ENCODE results near the gene RGS6.

The RGS6 gene

DNA sequence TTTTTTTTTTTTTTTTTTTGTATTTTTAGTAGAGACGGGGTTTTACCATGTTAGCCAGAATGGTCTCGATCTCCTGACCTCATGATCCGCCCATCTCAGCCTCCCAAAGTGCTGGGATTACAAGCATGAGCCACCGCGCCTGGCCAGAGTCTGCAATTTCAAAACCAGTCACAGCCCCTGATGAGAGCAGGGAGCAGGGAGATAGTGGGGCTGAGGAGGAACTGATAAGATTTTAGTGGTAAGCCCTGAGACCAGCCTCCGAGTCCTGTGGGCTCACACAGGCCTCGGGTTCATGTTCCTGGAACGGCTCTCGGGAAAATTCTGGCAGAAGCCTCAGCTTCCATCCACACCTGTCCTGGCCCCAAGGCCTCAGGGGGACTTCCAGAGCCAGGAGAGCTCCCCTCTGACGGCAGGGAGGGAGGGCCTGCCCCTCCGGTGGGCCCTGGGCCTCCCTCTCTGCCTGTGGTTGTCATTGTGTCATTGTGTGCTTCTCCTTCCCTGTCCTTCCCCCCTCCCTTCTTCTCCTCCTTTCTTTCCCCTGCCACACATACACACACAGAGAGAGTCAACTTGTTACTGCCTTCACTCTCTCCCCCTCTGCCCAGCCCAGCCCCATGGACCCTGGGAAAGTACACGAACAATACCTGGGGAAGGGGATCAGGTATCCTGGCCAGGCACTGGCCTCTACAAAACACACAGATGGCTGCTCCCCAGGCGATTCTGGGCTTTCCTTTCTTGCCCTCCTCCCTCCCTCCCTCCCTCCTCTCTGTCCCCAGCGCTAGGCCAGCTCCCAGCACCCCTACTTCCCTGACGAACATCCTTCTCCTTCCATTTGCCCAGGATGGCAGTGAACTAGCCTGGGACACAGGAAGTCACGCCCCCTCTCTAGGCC is 667.6 kb downstream of the RGS6 start:
- Histone ChIP-seq H3K9ac (ENCODE audit: low read length) (no peak overlapping the region), H3K9me3 (ENCODE audit: control insufficient read depth, insufficient read depth, low read depth, low read length) (no peaks in the 10 kb centered on the region)

DNA sequence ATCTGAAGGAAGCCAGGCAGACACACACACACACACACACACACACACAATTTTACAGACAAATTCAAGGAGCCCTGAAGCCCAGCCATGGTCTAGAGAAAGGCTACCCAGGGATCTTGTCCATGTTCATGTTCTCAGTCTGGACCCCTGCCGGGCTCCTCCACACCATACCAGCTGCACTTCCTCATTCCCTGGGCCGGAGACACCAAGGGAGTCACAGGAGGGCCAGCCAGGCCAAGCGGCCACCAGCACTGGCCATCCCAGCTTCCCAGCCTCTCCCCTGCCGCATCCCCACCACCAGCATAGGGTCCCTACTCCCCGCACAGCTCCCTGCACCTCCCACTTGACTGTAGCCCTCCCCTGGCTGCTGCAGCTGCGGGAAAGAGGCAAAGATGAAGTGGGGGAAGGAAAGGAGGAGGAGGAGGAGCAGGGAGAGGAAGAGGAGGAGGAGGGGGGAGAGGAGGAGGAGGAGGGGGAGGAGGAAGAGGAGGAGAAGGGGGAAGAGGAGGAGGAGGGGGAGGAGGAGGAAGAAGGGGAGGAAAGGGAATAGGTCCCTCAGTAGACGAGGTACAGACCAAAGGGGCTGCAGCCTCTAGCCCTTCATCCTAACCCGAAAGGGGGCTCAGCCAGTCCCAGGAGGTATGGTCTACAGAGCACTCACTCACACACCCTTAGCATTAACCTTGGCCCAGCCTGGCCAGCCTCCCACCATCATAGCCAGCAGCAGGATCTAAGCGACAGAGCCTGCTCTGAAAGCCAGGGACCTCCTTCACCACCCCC is 668.5 kb downstream of the RGS6 start:
- Histone ChIP-seq H3K27ac (ENCODE audit: low read depth, low read length) (no peak overlapping the region), H3K27me3 (ENCODE audit: control insufficient read depth, insufficient read depth, low read length) (no peaks in the 10 kb centered on the region), H3K4me3 (ENCODE audit: low read depth, low read length) (no peak overlapping the region), H3K36me3 (ENCODE audit: control insufficient read depth, insufficient read depth, low read length) (no peaks in the 10 kb centered on the region), H3K4me1 (ENCODE audit: control insufficient read depth, insufficient read depth, low read length) (peaks cover 17% of the 10 kb centered on the region; the same call in 1 of the 2 replicates), H3K9me3 (ENCODE audit: control insufficient read depth, insufficient read depth, low read depth, low read length) (no peaks in the 10 kb centered on the region), H3K9ac (ENCODE audit: low read length) (no peak overlapping the region)

More for the DNA sequence above, 667.6 kb downstream of the RGS6 start:
- H3K27me3 ChIP-seq (ENCODE audit: control insufficient read depth, insufficient read depth, low read length): no peaks in the 10 kb centered on the region
- H3K4me1 ChIP-seq (ENCODE audit: control insufficient read depth, insufficient read depth, low read length): peaks cover 17% of the 10 kb centered on the region; the same call in 1 of the 2 replicates
- H3K27ac ChIP-seq (ENCODE audit: low read depth, low read length): no peak overlapping the region
- H3K4me3 ChIP-seq (ENCODE audit: low read depth, low read length): no peak overlapping the region
- no peaks in the 10 kb centered on the region for H3K36me3 ChIP-seq (ENCODE audit: control insufficient read depth, insufficient read depth, low read length)

- no peak overlapping the region for H3K4me3 ChIP-seq (ENCODE audit: low read depth, low read length)
- no peak overlapping the region for H3K9ac ChIP-seq (ENCODE audit: low read length)
- no peaks in the 10 kb centered on the region for H3K36me3 ChIP-seq (ENCODE audit: control insufficient read depth, insufficient read depth, low read length)
- peaks cover 24% of the 10 kb centered on the region; the same call in 1 of the 2 replicates for H3K4me1 ChIP-seq (ENCODE audit: control insufficient read depth, insufficient read depth, low read length)
- no peaks in the 10 kb centered on the region for H3K27me3 ChIP-seq (ENCODE audit: control insufficient read depth, insufficient read depth, low read length)
- no peaks in the 10 kb centered on the region for H3K9me3 ChIP-seq (ENCODE audit: control insufficient read depth, insufficient read depth, low read depth, low read length)
- H3K27ac ChIP-seq (ENCODE audit: low read depth, low read length): no peak overlapping the region
Measured at GRCh38 chr14:72603639-72604038, 671.4 kb downstream of the RGS6 start.

GRCh38 chr14:72604133-72604532 is 671.9 kb downstream of the RGS6 start:
- Histone ChIP-seq H3K4me3 (ENCODE audit: low read depth, low read length) (no peak overlapping the region), H3K4me1 (ENCODE audit: control insufficient read depth, insufficient read depth, low read length) (peaks cover 26% of the 10 kb centered on the region; the same call in 1 of the 2 replicates), H3K36me3 (ENCODE audit: control insufficient read depth, insufficient read depth, low read length) (no peaks in the 10 kb centered on the region), H3K9me3 (ENCODE audit: control insufficient read depth, insufficient read depth, low read depth, low read length) (no peaks in the 10 kb centered on the region), H3K27me3 (ENCODE audit: control insufficient read depth, insufficient read depth, low read length) (no peaks in the 10 kb centered on the region), H3K9ac (ENCODE audit: low read length) (no peak overlapping the region), H3K27ac (ENCODE audit: low read depth, low read length) (no peak overlapping the region)

- Histone ChIP-seq H3K4me3 (ENCODE audit: low read depth, low read length) (no peak overlapping the region), H3K36me3 (ENCODE audit: control insufficient read depth, insufficient read depth, low read length) (no peaks in the 10 kb centered on the region), H3K9me3 (ENCODE audit: control insufficient read depth, insufficient read depth, low read depth, low read length) (no peaks in the 10 kb centered on the region), H3K27me3 (ENCODE audit: control insufficient read depth, insufficient read depth, low read length) (no peaks in the 10 kb centered on the region), H3K4me1 (ENCODE audit: control insufficient read depth, insufficient read depth, low read length) (peaks cover 17% of the 10 kb centered on the region; the same call in 1 of the 2 replicates), H3K27ac (ENCODE audit: low read depth, low read length) (no peak overlapping the region), H3K9ac (ENCODE audit: low read length) (no peak overlapping the region)
Measured at GRCh38 chr14:72605096-72605920, 673.1 kb downstream of the RGS6 start.

DNA sequence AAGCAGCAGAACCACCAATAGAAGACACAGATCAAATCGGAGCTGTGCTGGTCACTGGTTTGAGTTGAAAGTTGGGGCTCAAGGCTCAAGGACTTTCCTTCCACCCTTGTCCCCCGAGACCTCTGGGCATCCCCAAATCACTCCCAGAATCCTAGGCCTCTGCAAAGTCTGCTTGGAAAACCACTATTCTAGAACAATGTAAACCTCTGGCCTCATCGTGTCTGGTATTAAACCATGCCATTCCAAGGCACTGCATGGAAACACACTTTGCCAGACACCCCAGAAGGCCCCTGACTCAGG is 673.6 kb downstream of the RGS6 start:
- H3K4me1 ChIP-seq (ENCODE audit: control insufficient read depth, insufficient read depth, low read length): peaks cover 13% of the 10 kb centered on the region; the same call in 1 of the 2 replicates
- no peaks in the 10 kb centered on the region for H3K36me3 ChIP-seq (ENCODE audit: control insufficient read depth, insufficient read depth, low read length)

GRCh38 chr14:72606879-72607278 is 674.6 kb downstream of the RGS6 start:
- Histone ChIP-seq H3K36me3 (ENCODE audit: control insufficient read depth, insufficient read depth, low read length) (no peaks in the 10 kb centered on the region), H3K4me1 (ENCODE audit: control insufficient read depth, insufficient read depth, low read length) (peaks cover 9% of the 10 kb centered on the region; the same call in 1 of the 2 replicates), H3K4me3 (ENCODE audit: low read depth, low read length) (no peak overlapping the region), H3K9ac (ENCODE audit: low read length) (no peak overlapping the region), H3K27ac (ENCODE audit: low read depth, low read length) (no peak overlapping the region), H3K9me3 (ENCODE audit: control insufficient read depth, insufficient read depth, low read depth, low read length) (no peaks in the 10 kb centered on the region), H3K27me3 (ENCODE audit: control insufficient read depth, insufficient read depth, low read length) (no peaks in the 10 kb centered on the region)

More for the DNA sequence above, 673.6 kb downstream of the RGS6 start:
- Histone ChIP-seq H3K4me3 (ENCODE audit: low read depth, low read length) (no peak overlapping the region), H3K27me3 (ENCODE audit: control insufficient read depth, insufficient read depth, low read length) (no peaks in the 10 kb centered on the region), H3K9me3 (ENCODE audit: control insufficient read depth, insufficient read depth, low read depth, low read length) (no peaks in the 10 kb centered on the region), H3K9ac (ENCODE audit: low read length) (no peak overlapping the region), H3K27ac (ENCODE audit: low read depth, low read length) (no peak overlapping the region)

DNA sequence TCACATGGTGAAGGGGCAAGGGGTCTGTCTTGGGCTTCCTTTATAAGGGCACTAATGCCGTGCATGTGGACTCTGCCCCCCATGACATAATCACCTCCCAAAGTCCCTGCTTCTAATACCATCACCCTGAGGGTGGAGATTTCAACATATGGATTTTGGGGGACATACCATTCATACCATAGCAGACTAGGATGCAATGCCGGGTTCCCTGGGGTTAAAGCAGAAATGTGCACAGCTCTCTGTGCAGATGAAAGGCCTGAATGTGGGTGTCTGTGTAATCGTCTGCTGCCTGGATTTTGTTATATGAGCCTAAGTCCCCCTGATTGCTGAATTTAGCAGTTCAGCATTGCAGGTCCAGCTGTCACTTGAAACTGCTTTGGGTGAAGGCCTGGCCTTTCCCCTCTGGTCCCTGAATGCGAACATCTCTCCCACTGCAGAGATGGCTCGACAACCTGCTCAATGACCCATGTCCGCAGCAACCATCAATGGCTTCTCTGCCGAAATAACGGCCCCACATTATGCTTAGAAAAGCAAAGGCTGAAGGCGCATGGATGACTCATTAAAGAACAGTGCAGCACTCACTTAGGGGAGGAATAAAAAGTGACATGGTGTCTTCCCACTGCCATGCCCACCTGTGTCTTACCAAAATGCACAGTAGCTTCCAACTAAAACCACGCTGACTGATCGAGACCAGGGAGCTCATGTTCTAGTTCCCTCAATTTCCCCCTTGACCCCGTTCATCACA is 675.3 kb downstream of the RGS6 start:
- H3K4me1 ChIP-seq (ENCODE audit: control insufficient read depth, insufficient read depth, low read length): peaks cover 9% of the 10 kb centered on the region; the same call in 1 of the 2 replicates
- no peak overlapping the region for H3K27ac ChIP-seq (ENCODE audit: low read depth, low read length)
- H3K9ac ChIP-seq (ENCODE audit: low read length): no peak overlapping the region
- no peaks in the 10 kb centered on the region for H3K27me3 ChIP-seq (ENCODE audit: control insufficient read depth, insufficient read depth, low read length)
- no peaks in the 10 kb centered on the region for H3K36me3 ChIP-seq (ENCODE audit: control insufficient read depth, insufficient read depth, low read length)
- no peak overlapping the region for H3K4me3 ChIP-seq (ENCODE audit: low read depth, low read length)
- no peaks in the 10 kb centered on the region for H3K9me3 ChIP-seq (ENCODE audit: control insufficient read depth, insufficient read depth, low read depth, low read length)

- Histone ChIP-seq H3K9me3 (ENCODE audit: control insufficient read depth, insufficient read depth, low read depth, low read length) (no peaks in the 10 kb centered on the region), H3K9ac (ENCODE audit: low read length) (no peak overlapping the region), H3K27ac (ENCODE audit: low read depth, low read length) (no peak overlapping the region), H3K36me3 (ENCODE audit: control insufficient read depth, insufficient read depth, low read length) (no peaks in the 10 kb centered on the region), H3K27me3 (ENCODE audit: control insufficient read depth, insufficient read depth, low read length) (no peaks in the 10 kb centered on the region), H3K4me3 (ENCODE audit: low read depth, low read length) (no peak overlapping the region), H3K4me1 (ENCODE audit: control insufficient read depth, insufficient read depth, low read length) (peaks cover 9% of the 10 kb centered on the region; the same call in 1 of the 2 replicates)
Measured at GRCh38 chr14:72608391-72609204, 676.4 kb downstream of the RGS6 start.
